ENCODE results near the gene ZCCHC24.

The ZCCHC24 gene

DNA sequence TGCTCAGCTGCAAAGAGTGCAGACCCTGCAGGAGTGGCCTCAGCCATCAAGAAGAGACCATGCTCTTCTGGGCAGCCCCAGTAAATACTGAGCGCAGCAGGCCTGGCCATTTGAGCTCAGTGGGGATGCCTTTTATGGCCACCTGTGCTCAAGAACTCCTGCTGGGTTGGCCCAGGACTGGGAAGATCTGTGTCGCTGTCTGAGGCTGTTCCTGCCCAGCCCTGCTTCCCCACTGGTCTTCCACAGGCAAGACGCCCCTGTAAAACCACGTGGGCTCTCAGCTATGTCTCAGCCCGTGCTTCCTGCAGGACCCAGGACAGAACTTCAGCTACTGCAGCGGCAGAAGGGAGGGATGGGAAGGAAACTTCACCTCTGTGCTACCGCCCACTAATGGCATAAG lies 108.7 kb downstream of the ZCCHC24 start:
- Histone ChIP-seq H3K9me3 (ENCODE audit: low read length) (no peaks in the 10 kb centered on the region), H3K4me2 (ENCODE audit: low read length) (no peak overlapping the region), H3K79me2 (ENCODE audit: insufficient read depth, low read length) (no peaks in the 10 kb centered on the region), H3K4me3 (ENCODE audit: low read depth, low read length, poor library complexity, severe bottlenecking) (no peak overlapping the region), H3K9ac (ENCODE audit: low read length) (no peak overlapping the region), H3K36me3 (ENCODE audit: insufficient read depth, low read length) (no peaks in the 10 kb centered on the region; the same call in 1 of the 2 replicates), H3K27me3 (ENCODE audit: insufficient read depth, low read length) (peaks cover 5% of the 10 kb centered on the region; the same call in 1 of the 2 replicates), H3K4me1 (ENCODE audit: insufficient read depth, low read length, severe bottlenecking) (no peaks in the 10 kb centered on the region), H3K9me2 (ENCODE audit: low read depth, low read length) (no peaks in the 10 kb centered on the region), H3K27ac (ENCODE audit: low read depth, low read length, poor library complexity, severe bottlenecking) (no peak overlapping the region), H4K20me1 (ENCODE audit: insufficient read depth, low read length) (no peaks in the 10 kb centered on the region), H2AFZ (ENCODE audit: low read length) (no peak overlapping the region), H3F3A (ENCODE audit: insufficient read depth, low read length) (no peaks in the 10 kb centered on the region)
- TF ChIP-seq EZH2 (IDR thresholded peaks at IDR 0.05; ENCODE audit: borderline replicate concordance, low read length): no peak
- TF ChIP-seq, protein P1, sequence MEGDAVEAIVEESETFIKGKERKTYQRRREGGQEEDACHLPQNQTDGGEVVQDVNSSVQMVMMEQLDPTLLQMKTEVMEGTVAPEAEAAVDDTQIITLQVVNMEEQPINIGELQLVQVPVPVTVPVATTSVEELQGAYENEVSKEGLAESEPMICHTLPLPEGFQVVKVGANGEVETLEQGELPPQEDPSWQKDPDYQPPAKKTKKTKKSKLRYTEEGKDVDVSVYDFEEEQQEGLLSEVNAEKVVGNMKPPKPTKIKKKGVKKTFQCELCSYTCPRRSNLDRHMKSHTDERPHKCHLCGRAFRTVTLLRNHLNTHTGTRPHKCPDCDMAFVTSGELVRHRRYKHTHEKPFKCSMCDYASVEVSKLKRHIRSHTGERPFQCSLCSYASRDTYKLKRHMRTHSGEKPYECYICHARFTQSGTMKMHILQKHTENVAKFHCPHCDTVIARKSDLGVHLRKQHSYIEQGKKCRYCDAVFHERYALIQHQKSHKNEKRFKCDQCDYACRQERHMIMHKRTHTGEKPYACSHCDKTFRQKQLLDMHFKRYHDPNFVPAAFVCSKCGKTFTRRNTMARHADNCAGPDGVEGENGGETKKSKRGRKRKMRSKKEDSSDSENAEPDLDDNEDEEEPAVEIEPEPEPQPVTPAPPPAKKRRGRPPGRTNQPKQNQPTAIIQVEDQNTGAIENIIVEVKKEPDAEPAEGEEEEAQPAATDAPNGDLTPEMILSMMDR (IDR thresholded peaks at IDR 0.05; ENCODE audit: low read length): no peak

DNA sequence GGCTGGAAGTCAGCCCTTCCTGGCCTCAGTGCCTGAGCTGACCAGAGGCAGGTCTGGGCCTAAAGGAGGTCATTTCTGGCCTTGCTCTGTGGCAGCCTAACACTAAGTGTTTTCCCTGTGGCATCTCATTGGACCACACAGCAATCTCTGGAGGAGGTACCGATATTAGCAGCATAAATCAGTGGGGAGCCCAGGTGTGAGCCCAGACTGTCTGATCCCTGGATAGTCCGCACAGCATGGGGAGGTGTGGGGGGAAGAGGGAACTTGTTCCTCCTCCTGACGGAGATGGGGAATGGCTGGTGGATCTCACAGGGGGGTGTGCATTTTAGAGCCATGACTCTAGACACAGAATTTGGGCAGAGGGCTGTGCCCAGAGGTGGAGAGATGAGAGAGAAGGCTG lies 109.1 kb downstream of the ZCCHC24 start:
- no peak overlapping the region for H3K4me3 ChIP-seq (ENCODE audit: low read depth, low read length, poor library complexity, severe bottlenecking)
- TF ChIP-seq EZH2 (IDR thresholded peaks at IDR 0.05; ENCODE audit: borderline replicate concordance, low read length): no peak
- TF ChIP-seq, protein P1 (IDR thresholded peaks at IDR 0.05; ENCODE audit: low read length): no peak
- H3K36me3 ChIP-seq (ENCODE audit: insufficient read depth, low read length): no peaks in the 10 kb centered on the region; the same call in 1 of the 2 replicates
- H3K9me2 ChIP-seq (ENCODE audit: low read depth, low read length): no peaks in the 10 kb centered on the region
- no peak overlapping the region for H2AFZ ChIP-seq (ENCODE audit: low read length)
- H3K27ac ChIP-seq (ENCODE audit: low read depth, low read length, poor library complexity, severe bottlenecking): no peak overlapping the region
- no peaks in the 10 kb centered on the region for H3K4me1 ChIP-seq (ENCODE audit: insufficient read depth, low read length, severe bottlenecking)
- no peak overlapping the region for H3K4me2 ChIP-seq (ENCODE audit: low read length)
- no peak overlapping the region for H3K9ac ChIP-seq (ENCODE audit: low read length)
- H3K79me2 ChIP-seq (ENCODE audit: insufficient read depth, low read length): no peaks in the 10 kb centered on the region
- peaks cover 5% of the 10 kb centered on the region; the same call in 1 of the 2 replicates for H3K27me3 ChIP-seq (ENCODE audit: insufficient read depth, low read length)
- no peaks in the 10 kb centered on the region for H3K9me3 ChIP-seq (ENCODE audit: low read length)
- no peaks in the 10 kb centered on the region for H3F3A ChIP-seq (ENCODE audit: insufficient read depth, low read length)
- no peaks in the 10 kb centered on the region for H4K20me1 ChIP-seq (ENCODE audit: insufficient read depth, low read length)

DNA sequence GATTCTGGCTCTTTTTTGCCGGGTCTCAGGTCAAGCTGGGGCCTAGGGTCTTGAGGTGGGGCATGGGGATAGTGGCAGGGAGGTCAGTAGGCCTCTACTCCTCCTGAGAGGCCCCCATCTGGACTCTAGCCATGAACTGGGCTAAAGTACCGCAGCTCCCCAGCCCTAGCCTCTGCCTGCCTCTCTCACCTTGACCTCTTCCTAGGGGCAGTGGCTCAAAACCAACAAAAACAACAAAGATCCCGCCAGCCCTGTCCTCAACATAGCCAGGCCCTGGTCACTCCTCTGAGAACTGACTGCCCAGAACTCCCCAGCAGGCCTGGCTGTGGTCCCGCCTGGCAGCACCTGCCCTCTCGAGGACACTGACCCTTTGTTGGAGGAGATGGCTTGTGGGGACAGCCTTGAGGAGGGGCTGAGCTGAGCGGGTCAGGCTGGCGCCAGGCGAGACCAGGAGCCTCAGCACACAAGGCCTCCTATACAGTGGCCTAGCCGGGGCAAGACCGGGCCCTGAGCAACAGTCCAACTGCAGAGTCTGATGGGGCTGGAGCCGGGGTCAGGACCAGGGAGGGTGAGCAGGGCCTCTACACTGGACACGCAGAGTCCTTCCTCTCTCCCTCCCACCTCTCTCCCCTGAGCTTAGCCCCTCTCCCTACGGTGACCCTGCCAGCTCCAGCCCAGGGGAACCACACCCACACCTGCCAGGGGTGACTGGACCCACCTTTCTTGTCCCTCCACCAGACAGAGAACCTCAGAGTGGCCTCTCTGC lies 109.8 kb downstream of the ZCCHC24 start:
- Histone ChIP-seq H3K9me3 (ENCODE audit: low read length) (no peaks in the 10 kb centered on the region), H3K36me3 (ENCODE audit: insufficient read depth, low read length) (no peaks in the 10 kb centered on the region; the same call in 1 of the 2 replicates), H3K9ac (ENCODE audit: low read length) (no peak overlapping the region), H4K20me1 (ENCODE audit: insufficient read depth, low read length) (no peaks in the 10 kb centered on the region), H3K9me2 (ENCODE audit: low read depth, low read length) (no peaks in the 10 kb centered on the region), H3F3A (ENCODE audit: insufficient read depth, low read length) (no peaks in the 10 kb centered on the region), H3K4me1 (ENCODE audit: insufficient read depth, low read length, severe bottlenecking) (no peaks in the 10 kb centered on the region), H3K27me3 (ENCODE audit: insufficient read depth, low read length) (peaks cover 5% of the 10 kb centered on the region; the same call in 1 of the 2 replicates), H3K4me3 (ENCODE audit: low read depth, low read length, poor library complexity, severe bottlenecking) (no peak overlapping the region), H2AFZ (ENCODE audit: low read length) (no peak overlapping the region), H3K27ac (ENCODE audit: low read depth, low read length, poor library complexity, severe bottlenecking) (no peak overlapping the region), H3K4me2 (ENCODE audit: low read length) (no peak overlapping the region), H3K79me2 (ENCODE audit: insufficient read depth, low read length) (no peaks in the 10 kb centered on the region)
- TF ChIP-seq, protein P1 (IDR thresholded peaks at IDR 0.05; ENCODE audit: low read length): no peak
- TF ChIP-seq EZH2 (IDR thresholded peaks at IDR 0.05; ENCODE audit: borderline replicate concordance, low read length): no peak
